Neural cell (in vitro differentiated cells): ENCODE measurements around the gene TSPAN1.

Experiments used
- CTCF ChIP-seq: fragments of 450-650 bp; IDR thresholded peaks from 2 replicates; pipeline ENCODE4 v1.5.1; 2014; ENCODE audit warnings: antibody characterized with exemption, mild to moderate bottlenecking, moderate library complexity; ENCODE audit not compliant: poor library complexity, severe bottlenecking
- EZH2 ChIP-seq: fragments of 200-600, 300-800 bp; shearing (Covaris generic), sonication (generic); IDR thresholded peaks from 2 replicates; pipeline ENCODE4 v1.6.1; 2014; ENCODE audit warnings: antibody characterized with exemption, low read length, borderline replicate concordance, mild to moderate bottlenecking; ENCODE audit not compliant: insufficient read depth, poor library complexity, severe bottlenecking
- RAD21 ChIP-seq: fragments of 450-650 bp; conservative IDR thresholded peaks from 2 replicates; pipeline ENCODE4 v1.6.1; 2014; ENCODE audit warnings: antibody characterized with exemption, mild to moderate bottlenecking, moderate library complexity

- no peak for TF ChIP-seq CTCF
- TF ChIP-seq EZH2 = no peak
- no peak for TF ChIP-seq RAD21
These were observed 50.1 kb downstream of the TSPAN1 start for GRCh38 chr1:46224966-46225365.
